Endodermal cell (in vitro differentiated cells): ENCODE results near the gene NARS2. TPM values are rescaled to one million over a fixed set of nuclear protein-coding genes. Genes with fewer than 3 reads are reported as not detected.
"Not testable (repeated sequence)": the region's sequence is repeated elsewhere in the genome, so short reads cannot be mapped to it uniquely, and the experiment has no call there.

Experiments used
- DNase-seq: peaks from one replicate; pipeline ENCODE4 v3.0.0-alpha.2; 2017
- H3K27ac ChIP-seq: 2 replicates; pipeline ENCODE4 v1.5.1; 2013; ENCODE audit warnings: mild to moderate bottlenecking, low read depth, low read length, moderate library complexity
- H3K27me3 ChIP-seq: 2 replicates; pipeline ENCODE4 v1.6.1; 2013; ENCODE audit warnings: mild to moderate bottlenecking, low read length, moderate library complexity; ENCODE audit not compliant: insufficient read depth, control insufficient read depth, poor library complexity, severe bottlenecking
- H3K36me3 ChIP-seq: 2 replicates; pipeline ENCODE4 v1.7.0; 2013; ENCODE audit warnings: mild to moderate bottlenecking, low read length, moderate library complexity; ENCODE audit not compliant: control insufficient read depth, insufficient read depth
- H3K4me1 ChIP-seq: one replicate; pipeline ENCODE4 v1.7.0; 2013; ENCODE audit warnings: low read length; ENCODE audit not compliant: control insufficient read depth, insufficient read depth
- H3K4me3 ChIP-seq: 2 replicates; pipeline ENCODE4 v1.5.1; 2013; ENCODE audit warnings: mild to moderate bottlenecking, low read length, moderate library complexity
- H3K9ac ChIP-seq: 2 replicates; pipeline ENCODE4 v1.6.1; 2013; ENCODE audit warnings: mild to moderate bottlenecking, low read length, moderate library complexity; ENCODE audit not compliant: poor library complexity, severe bottlenecking; ENCODE audit errors: extremely low read depth
- H3K9me3 ChIP-seq: 2 replicates; pipeline ENCODE4 v1.6.1; 2013; ENCODE audit warnings: mild to moderate bottlenecking, low read length, moderate library complexity; ENCODE audit not compliant: control insufficient read depth
- H3K27ac Mint-ChIP-seq: 2 replicates; pipeline ENCODE4 v1.8.0; 2020; ENCODE audit warnings: mixed read lengths
- H3K27me3 Mint-ChIP-seq: 2 replicates; pipeline ENCODE4 v1.8.0; 2021; ENCODE audit warnings: mild to moderate bottlenecking, mixed read lengths; ENCODE audit not compliant: insufficient read depth
- H3K36me3 Mint-ChIP-seq: 2 replicates; pipeline ENCODE4 v1.8.0; 2020; ENCODE audit warnings: low read depth, mixed read lengths
- H3K4me1 Mint-ChIP-seq: 2 replicates; pipeline ENCODE4 v1.8.0; 2020; ENCODE audit warnings: mixed read lengths
- H3K4me3 Mint-ChIP-seq: 2 replicates; pipeline ENCODE4 v1.8.0; 2020; ENCODE audit warnings: mild to moderate bottlenecking, moderate library complexity, mixed read lengths
- H3K9me3 Mint-ChIP-seq: 2 replicates; pipeline ENCODE4 v1.8.0; 2020; ENCODE audit warnings: mild to moderate bottlenecking, mixed read lengths
- CTCF ChIP-seq: fragments of 200-600 bp; sonication (generic); conservative IDR thresholded peaks from 2 replicates; pipeline ENCODE4 v1.5.0; 2021; ENCODE audit warnings: antibody characterized with exemption, mild to moderate bottlenecking
- WGBS, 2 experiments: methylation state at CpG; one replicate each; pipeline versions ENCODE4 v1.1.5 to v1.1.7; 2013; ENCODE audit warnings: missing lambda C conversion rate in 2 of 2, mixed read lengths in 1 of 2; ENCODE audit not compliant: insufficient coverage in 1 of 2, insufficient read length in 1 of 2; 5-methylcytosine and 5-hydroxymethylcytosine counted together
- total RNA-seq, 2 donors: library from RNA; stranded (reverse); fragmentation: NEBNext Ultra II Directional in 1 of 2; extraction: Animal tissue kit (Norgen Biotek cat#: 25700) in 1 of 2; gene quantifications; 2 replicates in 1 of 2; 3 replicates in 1 of 2; pipeline ENCODE4 v1.2.1, GENCODE V29; 2021

NARS2 gene
- total RNA-seq, 2 donors from 2014 or later, result 45.8 to 53.7 TPM

- WGBS, 2 experiments, result 94% methylated on average over 1 of the region's 1 CpG; no CpG with 5 or more reads in 1 of the 2 experiments
- H3K27me3 ChIP-seq, result no peaks in the 10 kb centered on the region
- H3K4me3 ChIP-seq, result no peak overlapping the region
- no peak overlapping the region for H3K9ac ChIP-seq
- no peak overlapping the region for H3K4me3 Mint-ChIP-seq
- peaks cover 24% of the 10 kb centered on the region for H3K36me3 ChIP-seq
- no peak overlapping the region for H3K27ac Mint-ChIP-seq
- no peak for DNase-seq
- no peaks in the 10 kb centered on the region for H3K9me3 Mint-ChIP-seq
- no peak overlapping the region for H3K27ac ChIP-seq
- no peaks in the 10 kb centered on the region for H3K4me1 ChIP-seq
- no peak for TF ChIP-seq CTCF
- no peaks in the 10 kb centered on the region for H3K9me3 ChIP-seq
- no peaks in the 10 kb centered on the region for H3K27me3 Mint-ChIP-seq
- H3K36me3 Mint-ChIP-seq, result peaks cover 23% of the 10 kb centered on the region
- no peaks in the 10 kb centered on the region for H3K4me1 Mint-ChIP-seq
These were observed 54.4 kb downstream of the NARS2 start for GRCh38 chr11:78520230-78520629.

GRCh38 chr11:78516281-78516680 is 58.4 kb downstream of the NARS2 start:
- Histone ChIP-seq H3K4me1 (no peaks in the 10 kb centered on the region), H3K36me3 (peaks cover 40% of the 10 kb centered on the region), H3K9ac (no peak overlapping the region), H3K27me3 (no peaks in the 10 kb centered on the region), H3K9me3 (peaks cover 6% of the 10 kb centered on the region), H3K4me3 (no peak overlapping the region), H3K27ac (no peak overlapping the region)
- peaks cover 40% of the 10 kb centered on the region for H3K36me3 Mint-ChIP-seq
- H3K4me1 Mint-ChIP-seq, result no peaks in the 10 kb centered on the region
- H3K27ac Mint-ChIP-seq, result no peak overlapping the region
- peaks cover 8% of the 10 kb centered on the region for H3K9me3 Mint-ChIP-seq
- TF ChIP-seq CTCF, result no peak
- H3K27me3 Mint-ChIP-seq, result no peaks in the 10 kb centered on the region
- DNase-seq, result no peak
- H3K4me3 Mint-ChIP-seq, result no peak overlapping the region
- WGBS, 2 experiments, result 90 to 94% methylated on average over 4 of the region's 4 CpGs

GRCh38 chr11:78514922-78515502 is 59.7 kb downstream of the NARS2 start:
- no peak overlapping the region for H3K4me3 Mint-ChIP-seq
- peaks cover 21% of the 10 kb centered on the region for H3K9me3 Mint-ChIP-seq
- no peak for TF ChIP-seq CTCF

GRCh38 chr11:78513085-78513484 is 61.6 kb downstream of the NARS2 start:
- H3K4me3 Mint-ChIP-seq, H3K27me3 ChIP-seq, H3K4me1 Mint-ChIP-seq, H3K27ac ChIP-seq, H3K4me3 ChIP-seq, H3K27ac Mint-ChIP-seq, DNase-seq, H3K4me1 ChIP-seq, H3K27me3 Mint-ChIP-seq, H3K9ac ChIP-seq: not testable (repeated sequence)
- peaks cover 29% of the 10 kb centered on the region for H3K9me3 ChIP-seq
- peaks cover 50% of the 10 kb centered on the region for H3K36me3 Mint-ChIP-seq
- peaks cover 51% of the 10 kb centered on the region for H3K36me3 ChIP-seq
- 90 to 100% methylated on average over 3 to 4 of the region's 5 CpGs for WGBS, 2 experiments
- peaks cover 27% of the 10 kb centered on the region for H3K9me3 Mint-ChIP-seq

More at GRCh38 chr11:78514922-78515502, 59.7 kb downstream of the NARS2 start:
- WGBS, 2 experiments, result 65 to 71% methylated on average over 4 of the region's 4 CpGs
- no peaks in the 10 kb centered on the region for H3K27me3 ChIP-seq
- no peak overlapping the region for H3K9ac ChIP-seq
- H3K27me3 Mint-ChIP-seq, result no peaks in the 10 kb centered on the region
- DNase-seq, result no peak
- H3K4me1 ChIP-seq, result no peaks in the 10 kb centered on the region
- H3K4me3 ChIP-seq, result no peak overlapping the region
- no peaks in the 10 kb centered on the region for H3K4me1 Mint-ChIP-seq
- peaks cover 46% of the 10 kb centered on the region for H3K36me3 ChIP-seq
- no peak overlapping the region for H3K27ac ChIP-seq
- H3K27ac Mint-ChIP-seq, result peak overlapping the region; percentile 44
- peaks cover 49% of the 10 kb centered on the region for H3K36me3 Mint-ChIP-seq
- H3K9me3 ChIP-seq, result peaks cover 18% of the 10 kb centered on the region
